Upper lobe of left lung (tissue), 4 donors: Measurements from ENCODE around the gene ARID1B.

Experiments used
- POLR2A ChIP-seq, 4 donors: fragments of 450-650 bp; IDR thresholded peaks; one replicate each; pipeline ENCODE4 v1.5.1; 2016 to 2017; ENCODE audit warnings: antibody characterized with exemption in 4 of 4, mild to moderate bottlenecking in 2 of 4
- POLR2AphosphoS5 ChIP-seq, 2 donors: sonication (generic); formaldehyde crosslinking; IDR thresholded peaks; one replicate each; pipeline ENCODE4 v1.5.1; 2017; ENCODE audit warnings: antibody characterized with exemption in 2 of 2
- TF ChIP-seq, protein P1 (sequence below), 6 experiments: fragments of 450-650 bp in 4 of 6; fragments of 200-600 bp in 2 of 6; sonication (generic) in 2 of 6; IDR thresholded peaks; one replicate each; pipeline ENCODE4 v1.5.1; 2016 to 2019; ENCODE audit warnings: antibody characterized with exemption in 6 of 6

DNA sequence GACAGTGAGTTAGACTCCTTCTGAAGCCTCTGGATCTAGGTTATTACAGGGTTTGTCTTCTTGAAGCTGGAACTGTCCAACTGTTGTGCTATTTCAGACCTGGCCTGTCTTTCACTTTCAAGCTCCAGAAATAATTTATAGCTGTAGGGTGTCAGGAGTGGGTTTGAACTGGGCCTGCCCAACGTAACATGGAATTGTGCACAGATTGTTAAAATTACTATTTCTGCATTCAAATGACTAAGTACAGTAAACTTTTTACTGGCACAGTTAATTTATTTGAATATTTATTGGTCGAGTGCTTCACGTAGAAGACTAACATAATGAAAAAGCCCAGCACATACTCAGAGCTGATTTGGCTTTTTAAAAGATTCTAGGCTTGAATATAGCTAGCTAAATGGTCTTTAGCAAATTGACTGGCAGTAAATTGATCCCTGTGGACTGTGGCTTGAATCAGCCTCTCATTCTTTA lies 74.3 kb downstream of the ARID1B start:
- TF ChIP-seq, protein P1, sequence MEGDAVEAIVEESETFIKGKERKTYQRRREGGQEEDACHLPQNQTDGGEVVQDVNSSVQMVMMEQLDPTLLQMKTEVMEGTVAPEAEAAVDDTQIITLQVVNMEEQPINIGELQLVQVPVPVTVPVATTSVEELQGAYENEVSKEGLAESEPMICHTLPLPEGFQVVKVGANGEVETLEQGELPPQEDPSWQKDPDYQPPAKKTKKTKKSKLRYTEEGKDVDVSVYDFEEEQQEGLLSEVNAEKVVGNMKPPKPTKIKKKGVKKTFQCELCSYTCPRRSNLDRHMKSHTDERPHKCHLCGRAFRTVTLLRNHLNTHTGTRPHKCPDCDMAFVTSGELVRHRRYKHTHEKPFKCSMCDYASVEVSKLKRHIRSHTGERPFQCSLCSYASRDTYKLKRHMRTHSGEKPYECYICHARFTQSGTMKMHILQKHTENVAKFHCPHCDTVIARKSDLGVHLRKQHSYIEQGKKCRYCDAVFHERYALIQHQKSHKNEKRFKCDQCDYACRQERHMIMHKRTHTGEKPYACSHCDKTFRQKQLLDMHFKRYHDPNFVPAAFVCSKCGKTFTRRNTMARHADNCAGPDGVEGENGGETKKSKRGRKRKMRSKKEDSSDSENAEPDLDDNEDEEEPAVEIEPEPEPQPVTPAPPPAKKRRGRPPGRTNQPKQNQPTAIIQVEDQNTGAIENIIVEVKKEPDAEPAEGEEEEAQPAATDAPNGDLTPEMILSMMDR (IDR thresholded peaks at IDR 0.05): no peak
- TF ChIP-seq POLR2AphosphoS5 (IDR thresholded peaks at IDR 0.05): no peak
- no peak for TF ChIP-seq POLR2A (IDR thresholded peaks at IDR 0.05)
